HG02678 (cell line): Measurements from ENCODE around the gene DCLK1.

Experiments
- ATAC-seq: cut with Tn5 transposase; IDR thresholded peaks from one replicate; pipeline ENCODE4 v1.9.1; 2021; ENCODE audit warnings: mild to moderate bottlenecking, moderate library complexity; ENCODE audit not compliant: unreplicated experiment

Gene DCLK1

GRCh38 chr13:35874704-35875103, 256.5 kb downstream of the DCLK1 start:
- ATAC-seq: no peak

GRCh38 chr13:35872369-35872768, 258.8 kb downstream of the DCLK1 start:
- no peak for ATAC-seq

- no peak for ATAC-seq
These were observed 259.6 kb downstream of the DCLK1 start for GRCh38 chr13:35871561-35871960.

GRCh38 chr13:35866801-35867200, 264.4 kb downstream of the DCLK1 start:
- ATAC-seq: no peak

GRCh38 chr13:35865341-35866240, 265.6 kb downstream of the DCLK1 start:
- ATAC-seq: no peak

- ATAC-seq: no peak
These were observed 270.5 kb downstream of the DCLK1 start for GRCh38 chr13:35860661-35861060.

GRCh38 chr13:35859981-35860380, 271.2 kb downstream of the DCLK1 start:
- ATAC-seq: no peak

GRCh38 chr13:35858665-35859064, 272.5 kb downstream of the DCLK1 start:
- no peak for ATAC-seq

GRCh38 chr13:35857769-35858168, 273.4 kb downstream of the DCLK1 start:
- ATAC-seq: no peak

GRCh38 chr13:35856721-35857364, 274.3 kb downstream of the DCLK1 start:
- no peak for ATAC-seq

GRCh38 chr13:35856084-35856483, 275.1 kb downstream of the DCLK1 start:
- no peak for ATAC-seq

- no peak for ATAC-seq
These were observed 275.6 kb downstream of the DCLK1 start for GRCh38 chr13:35855531-35856019.

- no peak for ATAC-seq
These were observed 276.9 kb downstream of the DCLK1 start for GRCh38 chr13:35854286-35854685.

GRCh38 chr13:35851881-35852280, 279.3 kb downstream of the DCLK1 start:
- ATAC-seq: no peak

GRCh38 chr13:35851356-35851755, 279.8 kb downstream of the DCLK1 start:
- no peak for ATAC-seq

GRCh38 chr13:35850569-35850968, 280.6 kb downstream of the DCLK1 start:
- no peak for ATAC-seq

GRCh38 chr13:35849256-35849644, 281.9 kb downstream of the DCLK1 start:
- ATAC-seq: no peak

GRCh38 chr13:35848336-35849255, 282.6 kb downstream of the DCLK1 start:
- no peak for ATAC-seq

- ATAC-seq: no peak
These were observed 287.9 kb downstream of the DCLK1 start for GRCh38 chr13:35843272-35843671.

GRCh38 chr13:35841060-35841521, 290.1 kb downstream of the DCLK1 start:
- ATAC-seq: no peak

- ATAC-seq: no peak
These were observed 291.4 kb downstream of the DCLK1 start for GRCh38 chr13:35839806-35840205.
